Measurements from ENCODE around the gene HOXA9.

Gene HOXA9

GRCh38 chr7:27171637-27172314, 6.4 kb upstream of the HOXA9 start (continued):
- TF ChIP-seq ZNF366 (tag by site-specific recombination; conservative IDR thresholded peaks at IDR 0.05): peak; percentile 39; the same call in 1 of the 2 replicates
- no peak for TF ChIP-seq EGR2 (tag by site-specific recombination; IDR thresholded peaks at IDR 0.05; ENCODE audit: low read depth)
- no peak for TF ChIP-seq ZNF792 (tag by site-specific recombination; IDR thresholded peaks at IDR 0.05)
- no peak for TF ChIP-seq ZEB2 (tag by site-specific recombination; IDR thresholded peaks at IDR 0.05)
- no peak for TF ChIP-seq TRIM28 (IDR thresholded peaks at IDR 0.05; ENCODE audit: borderline replicate concordance, low read length)
- no peak for TF ChIP-seq ZSCAN30 (tag by site-specific recombination; IDR thresholded peaks at IDR 0.05)
- no peak for TF ChIP-seq YY1 (tag by site-specific recombination; IDR thresholded peaks at IDR 0.05)
- 0 out of 2 replicates have a peak, but pooled peaks have one; percentile 6 for TF ChIP-seq ZBTB6 (tag by site-specific recombination; IDR thresholded peaks at IDR 0.05)
- TF ChIP-seq ZNF548 (tag by site-specific recombination; IDR thresholded peaks at IDR 0.05): no peak
- TF ChIP-seq ZNF580 (tag by site-specific recombination; IDR thresholded peaks at IDR 0.05): no peak
- TF ChIP-seq ZNF146 (tag by site-specific recombination; IDR thresholded peaks at IDR 0.05): no peak
- no peak for TF ChIP-seq ZFHX2 (tag by site-specific recombination; conservative IDR thresholded peaks at IDR 0.05)
- no peak for TF ChIP-seq ZBTB7A (tag by site-specific recombination; IDR thresholded peaks at IDR 0.05; ENCODE audit: low read depth)
- no peak for TF ChIP-seq ZNF629 (tag by site-specific recombination; IDR thresholded peaks at IDR 0.05)
- TF ChIP-seq KLF1 (tag by site-specific recombination; IDR thresholded peaks at IDR 0.05): no peak
- no peak for TF ChIP-seq SETDB1 (IDR thresholded peaks at IDR 0.05; ENCODE audit: insufficient read length, low read length)
- no peak for TF ChIP-seq ZNF664 (tag by site-specific recombination; IDR thresholded peaks at IDR 0.05)
- peak; percentile 31; the same call in 1 of the 2 replicates for TF ChIP-seq ZBTB20 (tag by site-specific recombination; IDR thresholded peaks at IDR 0.05)
- peak; percentile 45; the same call in 1 of the 2 replicates for TF ChIP-seq PRDM1 (tag by site-specific recombination; IDR thresholded peaks at IDR 0.05)
- TF ChIP-seq OSR2 (tag by site-specific recombination; IDR thresholded peaks at IDR 0.05): no peak
- no peak for TF ChIP-seq ZFP69B (tag by site-specific recombination; IDR thresholded peaks at IDR 0.05)
- TF ChIP-seq ZNF354C (tag by site-specific recombination; IDR thresholded peaks at IDR 0.05; ENCODE audit: borderline replicate concordance, low read depth): no peak
- TF ChIP-seq ZNF114 (tag by site-specific recombination; IDR thresholded peaks at IDR 0.05): no peak
- TF ChIP-seq ZNF426 (tag by site-specific recombination; IDR thresholded peaks at IDR 0.05): no peak
- no peak for TF ChIP-seq ZNF521 (tag by site-specific recombination; IDR thresholded peaks at IDR 0.05)
- TF ChIP-seq ZNF112 (tag by site-specific recombination; IDR thresholded peaks at IDR 0.05): no peak
- TF ChIP-seq ZNF19 (tag by site-specific recombination; IDR thresholded peaks at IDR 0.05; ENCODE audit: low read depth): no peak
- no peak for TF ChIP-seq ZNF596 (tag by site-specific recombination; IDR thresholded peaks at IDR 0.05)
- no peak for TF ChIP-seq ZNF174 (tag by site-specific recombination; IDR thresholded peaks at IDR 0.05)
- TF ChIP-seq ZNF121 (tag by site-specific recombination; IDR thresholded peaks at IDR 0.05): no peak
- no peak for TF ChIP-seq ZNF341 (tag by site-specific recombination; IDR thresholded peaks at IDR 0.05; ENCODE audit: low read depth)
- TF ChIP-seq PBX3 (CRISPR knock-in tag; IDR thresholded peaks at IDR 0.05): no peak
- TF ChIP-seq ZNF202 (tag by site-specific recombination; IDR thresholded peaks at IDR 0.05; ENCODE audit: borderline replicate concordance): no peak
- TF ChIP-seq ZNF639 (tag by site-specific recombination; IDR thresholded peaks at IDR 0.05): no peak
- no peak for TF ChIP-seq ZNF248 (tag by site-specific recombination; IDR thresholded peaks at IDR 0.05)
- TF ChIP-seq ZNF645 (tag by site-specific recombination; IDR thresholded peaks at IDR 0.05): no peak
- no peak for TF ChIP-seq ZNF26 (tag by site-specific recombination; IDR thresholded peaks at IDR 0.05)
